ENCODE data around the gene ACTA2.

ACTA2 gene

DNA sequence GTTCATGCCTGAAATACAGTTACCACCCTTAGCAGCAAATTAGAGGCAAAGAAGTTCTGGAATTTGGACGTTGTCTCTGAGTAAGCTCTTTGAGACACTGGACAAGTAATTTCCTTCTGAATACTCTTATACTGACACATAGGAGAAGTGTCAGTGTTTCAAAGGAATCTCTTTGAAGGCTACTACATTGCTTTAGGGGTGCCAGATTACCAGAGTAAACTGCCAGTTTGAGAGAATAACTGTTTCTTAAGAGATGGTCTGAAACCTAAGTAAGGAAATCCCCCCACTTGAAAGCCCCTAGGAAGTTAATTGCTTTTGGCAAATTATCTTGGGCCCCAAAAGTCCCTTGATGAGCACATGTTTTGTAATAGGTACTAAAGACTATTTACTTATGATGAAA is 41.4 kb upstream of the ACTA2 start:
- ChIA-PET CTCF (interaction anchor here (1.4 to 8.0 kb wide), 4 partner anchors 13 to 224 kb away, joined by 4 to 80 read pairs (median 8); no protein-coding TSS in a partner anchor), POLR2A (no interaction called here)
- TF ChIP-seq, protein P1, sequence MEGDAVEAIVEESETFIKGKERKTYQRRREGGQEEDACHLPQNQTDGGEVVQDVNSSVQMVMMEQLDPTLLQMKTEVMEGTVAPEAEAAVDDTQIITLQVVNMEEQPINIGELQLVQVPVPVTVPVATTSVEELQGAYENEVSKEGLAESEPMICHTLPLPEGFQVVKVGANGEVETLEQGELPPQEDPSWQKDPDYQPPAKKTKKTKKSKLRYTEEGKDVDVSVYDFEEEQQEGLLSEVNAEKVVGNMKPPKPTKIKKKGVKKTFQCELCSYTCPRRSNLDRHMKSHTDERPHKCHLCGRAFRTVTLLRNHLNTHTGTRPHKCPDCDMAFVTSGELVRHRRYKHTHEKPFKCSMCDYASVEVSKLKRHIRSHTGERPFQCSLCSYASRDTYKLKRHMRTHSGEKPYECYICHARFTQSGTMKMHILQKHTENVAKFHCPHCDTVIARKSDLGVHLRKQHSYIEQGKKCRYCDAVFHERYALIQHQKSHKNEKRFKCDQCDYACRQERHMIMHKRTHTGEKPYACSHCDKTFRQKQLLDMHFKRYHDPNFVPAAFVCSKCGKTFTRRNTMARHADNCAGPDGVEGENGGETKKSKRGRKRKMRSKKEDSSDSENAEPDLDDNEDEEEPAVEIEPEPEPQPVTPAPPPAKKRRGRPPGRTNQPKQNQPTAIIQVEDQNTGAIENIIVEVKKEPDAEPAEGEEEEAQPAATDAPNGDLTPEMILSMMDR (IDR thresholded peaks at IDR 0.05; ENCODE audit: control extremely low read depth, extremely low read depth, low read depth, missing control alignments): no peak

DNA sequence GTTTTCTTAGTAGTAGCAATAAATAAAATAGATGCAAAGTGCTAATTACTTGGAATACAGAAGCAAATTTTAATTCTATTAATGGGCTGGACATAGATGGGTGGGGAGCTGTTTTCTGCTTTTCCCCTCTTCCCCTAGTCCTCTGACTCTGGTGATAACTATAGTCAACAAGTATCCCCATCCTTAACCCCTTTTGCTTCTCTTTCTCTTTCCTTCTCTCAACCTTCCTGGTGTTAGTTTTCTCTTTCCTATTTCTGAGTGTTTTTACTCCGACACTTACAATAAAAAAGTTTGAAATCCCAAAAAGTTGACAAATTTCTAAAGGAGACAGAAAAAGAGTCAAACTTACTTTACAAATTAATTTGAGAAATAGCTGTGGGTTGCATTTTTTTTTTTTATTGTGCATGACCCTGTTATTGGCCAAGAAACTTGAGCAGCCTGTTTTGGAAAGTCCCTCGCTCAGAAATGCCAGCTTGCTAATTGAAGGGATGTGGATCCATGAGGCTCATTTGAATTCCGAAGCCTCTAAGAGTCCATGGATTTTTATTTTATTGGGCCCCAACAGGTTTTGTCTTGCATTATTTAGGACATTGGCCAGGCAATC is 40.5 kb upstream of the ACTA2 start:
- TF ChIP-seq, protein P1 (IDR thresholded peaks at IDR 0.05; ENCODE audit: control extremely low read depth, extremely low read depth, low read depth, missing control alignments): no peak
- DNase-seq (ENCODE audit: extremely low spot score): no peak
- CTCF ChIA-PET: interaction anchor here (1.2 to 8.0 kb wide), 5 partner anchors 16 to 225 kb away, joined by 3 to 80 read pairs (median 6); no protein-coding TSS in a partner anchor
- POLR2A ChIA-PET: interaction anchor here (0.6 kb wide), 1 partner anchor 226 kb away, joined by 4 read pairs; no protein-coding TSS in a partner anchor

More for the DNA sequence above, 41.4 kb upstream of the ACTA2 start:
- peak; percentile 13 for DNase-seq (ENCODE audit: extremely low spot score)

GRCh38 chr10:88991899-88992320 is 39.3 kb upstream of the ACTA2 start:
- DNase-seq (ENCODE audit: extremely low spot score): peak; percentile 41
- TF ChIP-seq, protein P1 (IDR thresholded peaks at IDR 0.05; ENCODE audit: control extremely low read depth, extremely low read depth, low read depth, missing control alignments): no peak
- ChIA-PET CTCF (interaction anchor here (0.9 to 8.0 kb wide), 8 partner anchors 10 to 226 kb away, joined by 3 to 80 read pairs (median 9); no protein-coding TSS in a partner anchor), POLR2A (no interaction called here)

DNA sequence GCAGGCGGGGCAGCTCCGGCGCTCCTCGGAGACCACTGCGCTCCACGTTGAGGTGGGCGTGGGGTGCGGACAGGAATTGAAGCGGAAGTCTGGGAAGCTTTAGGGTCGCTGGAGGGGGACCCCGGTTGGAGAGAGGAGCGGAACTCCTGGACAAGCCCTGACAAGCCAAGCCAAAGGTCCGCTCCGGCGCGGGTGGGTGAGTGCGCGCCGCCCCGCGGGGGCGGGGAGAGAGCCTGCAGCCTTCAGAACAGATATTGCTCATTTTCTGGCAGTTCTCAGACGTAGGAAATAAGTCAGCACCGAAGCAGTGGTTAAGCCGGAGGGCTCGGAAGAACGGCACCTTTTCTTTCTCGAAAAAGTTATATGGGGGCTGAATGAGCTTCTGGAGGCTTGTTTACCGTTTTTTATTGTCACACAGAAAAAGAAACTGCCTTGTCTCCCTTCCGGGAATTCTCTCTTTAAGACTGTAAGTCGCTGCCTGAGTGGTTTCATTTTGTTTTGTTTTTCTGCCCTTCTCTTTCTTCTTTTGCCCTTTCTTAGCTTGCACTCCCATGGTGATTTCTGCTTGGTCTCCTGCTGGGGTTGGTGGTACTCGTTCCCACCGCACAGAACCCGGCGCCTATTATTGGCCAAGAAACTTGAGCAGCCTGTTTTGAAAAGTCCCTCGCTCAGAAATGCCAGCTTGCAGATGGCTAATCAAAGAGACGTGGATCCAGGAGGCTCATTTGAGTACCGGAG is 38.8 kb upstream of the ACTA2 start:
- DNase-seq (ENCODE audit: extremely low spot score): peak; percentile 71
- CTCF ChIA-PET: interaction anchor here (0.9 to 8.0 kb wide), 10 partner anchors 9 to 427 kb away, joined by 3 to 80 read pairs (median 7); no protein-coding TSS in a partner anchor
- POLR2A ChIA-PET: interaction anchor here (1.0 kb wide), 1 partner anchor 8 kb away, joined by 3 read pairs; no protein-coding TSS in a partner anchor
- TF ChIP-seq, protein P1 (IDR thresholded peaks at IDR 0.05; ENCODE audit: control extremely low read depth, extremely low read depth, low read depth, missing control alignments): no peak

- ChIA-PET POLR2A (interaction anchor here (0.6 to 1.0 kb wide), 3 partner anchors 9 to 154 kb away, joined by 3 to 7 read pairs (median 3); no protein-coding TSS in a partner anchor), CTCF (interaction anchor here (0.9 to 8.0 kb wide), 16 partner anchors 9 to 426 kb away, joined by 3 to 80 read pairs (median 6); no protein-coding TSS in a partner anchor)
- TF ChIP-seq, protein P1 (IDR thresholded peaks at IDR 0.05; ENCODE audit: control extremely low read depth, extremely low read depth, low read depth, missing control alignments): no peak
- DNase-seq (ENCODE audit: extremely low spot score): peak; percentile 79
Measured at GRCh38 chr10:88990384-88991160, 38.0 kb upstream of the ACTA2 start, which contains the start of gene FAS. Gene FAS, plus strand, starts transcription at chr10:88990798. Its CDS starts 79 bp downstream, at chr10:88990877.
